C4-2B (cell line): ENCODE measurements around the gene ASB12.

Experiments used
- H3K27ac ChIP-seq: fragments of 450-650 bp; 2 replicates; pipeline ENCODE4 v1.5.1; 2017
- ZFX ChIP-seq: fragments of 450-650 bp; IDR thresholded peaks from 2 replicates; pipeline ENCODE4 v1.6.1; 2017
- TF ChIP-seq, protein P1 (sequence below): fragments of 450-650 bp; conservative IDR thresholded peaks from 2 replicates; pipeline ENCODE4 v1.5.1; 2017; ENCODE audit warnings: mild to moderate bottlenecking

Gene ASB12

DNA sequence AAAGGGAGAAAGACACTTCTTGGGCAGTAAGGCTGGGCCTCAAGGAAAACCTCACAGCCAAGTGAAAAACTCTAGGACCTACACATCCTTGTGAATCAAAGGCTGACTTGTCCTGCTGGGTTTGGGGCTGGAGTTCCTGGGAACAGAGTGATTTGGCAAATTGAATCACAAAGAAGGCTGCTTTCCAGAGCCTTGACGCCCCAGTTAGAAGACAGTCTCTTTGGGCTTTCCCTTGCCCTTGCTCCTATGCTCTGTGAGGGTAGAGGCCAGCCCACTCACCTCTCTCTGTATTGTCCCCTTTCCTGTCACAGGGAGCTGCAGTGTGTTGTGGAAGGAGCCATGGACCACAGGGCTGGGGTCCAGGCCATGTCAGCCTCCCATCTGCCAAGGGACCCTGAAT is 34.5 kb downstream of the ASB12 start:
- no peak overlapping the region for H3K27ac ChIP-seq
- TF ChIP-seq ZFX, result no peak
- TF ChIP-seq, protein P1, sequence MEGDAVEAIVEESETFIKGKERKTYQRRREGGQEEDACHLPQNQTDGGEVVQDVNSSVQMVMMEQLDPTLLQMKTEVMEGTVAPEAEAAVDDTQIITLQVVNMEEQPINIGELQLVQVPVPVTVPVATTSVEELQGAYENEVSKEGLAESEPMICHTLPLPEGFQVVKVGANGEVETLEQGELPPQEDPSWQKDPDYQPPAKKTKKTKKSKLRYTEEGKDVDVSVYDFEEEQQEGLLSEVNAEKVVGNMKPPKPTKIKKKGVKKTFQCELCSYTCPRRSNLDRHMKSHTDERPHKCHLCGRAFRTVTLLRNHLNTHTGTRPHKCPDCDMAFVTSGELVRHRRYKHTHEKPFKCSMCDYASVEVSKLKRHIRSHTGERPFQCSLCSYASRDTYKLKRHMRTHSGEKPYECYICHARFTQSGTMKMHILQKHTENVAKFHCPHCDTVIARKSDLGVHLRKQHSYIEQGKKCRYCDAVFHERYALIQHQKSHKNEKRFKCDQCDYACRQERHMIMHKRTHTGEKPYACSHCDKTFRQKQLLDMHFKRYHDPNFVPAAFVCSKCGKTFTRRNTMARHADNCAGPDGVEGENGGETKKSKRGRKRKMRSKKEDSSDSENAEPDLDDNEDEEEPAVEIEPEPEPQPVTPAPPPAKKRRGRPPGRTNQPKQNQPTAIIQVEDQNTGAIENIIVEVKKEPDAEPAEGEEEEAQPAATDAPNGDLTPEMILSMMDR, result no peak

DNA sequence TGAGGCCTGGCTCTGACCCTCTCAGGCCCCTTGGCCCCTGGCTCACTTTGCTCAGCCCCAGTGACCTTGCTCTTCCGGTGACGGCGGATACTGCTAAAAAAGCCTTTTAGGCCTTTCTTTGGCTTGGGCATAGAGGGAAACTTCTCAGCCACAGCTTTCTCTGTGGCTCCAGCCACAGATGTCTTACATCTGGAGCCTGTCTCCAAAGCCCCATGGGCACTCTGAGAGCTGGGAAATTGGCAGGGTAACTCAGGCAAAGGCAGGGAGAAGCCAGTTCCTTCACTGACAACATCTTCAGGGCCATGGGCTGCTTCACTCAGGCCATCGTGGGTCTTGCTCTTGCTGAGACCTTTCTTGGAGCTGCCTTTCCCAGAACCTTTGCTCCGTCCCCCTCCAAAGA is 37.7 kb downstream of the ASB12 start:
- TF ChIP-seq, protein P1, result no peak
- no peak for TF ChIP-seq ZFX
- H3K27ac ChIP-seq, result no peak overlapping the region

DNA sequence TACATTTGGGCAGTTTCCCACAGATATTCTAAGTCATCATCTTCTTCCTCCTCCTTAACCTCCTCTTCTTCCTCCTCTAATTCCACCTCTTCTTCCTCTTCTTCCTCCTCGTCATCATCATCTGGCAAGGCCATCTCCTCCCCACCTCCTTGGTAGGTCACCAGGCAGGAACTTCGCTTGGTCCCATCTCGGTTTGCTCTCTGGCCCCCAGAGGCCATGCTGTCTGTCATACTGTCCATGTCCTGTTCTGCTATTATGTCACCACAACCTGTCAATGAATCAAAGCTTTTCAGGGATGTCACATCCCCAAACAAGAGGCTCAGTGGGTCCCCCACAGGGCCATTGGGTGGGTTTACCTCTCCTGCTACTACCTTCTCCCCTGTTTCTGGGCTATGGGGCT is 38.4 kb downstream of the ASB12 start:
- no peak for TF ChIP-seq ZFX
- TF ChIP-seq, protein P1, result no peak

DNA sequence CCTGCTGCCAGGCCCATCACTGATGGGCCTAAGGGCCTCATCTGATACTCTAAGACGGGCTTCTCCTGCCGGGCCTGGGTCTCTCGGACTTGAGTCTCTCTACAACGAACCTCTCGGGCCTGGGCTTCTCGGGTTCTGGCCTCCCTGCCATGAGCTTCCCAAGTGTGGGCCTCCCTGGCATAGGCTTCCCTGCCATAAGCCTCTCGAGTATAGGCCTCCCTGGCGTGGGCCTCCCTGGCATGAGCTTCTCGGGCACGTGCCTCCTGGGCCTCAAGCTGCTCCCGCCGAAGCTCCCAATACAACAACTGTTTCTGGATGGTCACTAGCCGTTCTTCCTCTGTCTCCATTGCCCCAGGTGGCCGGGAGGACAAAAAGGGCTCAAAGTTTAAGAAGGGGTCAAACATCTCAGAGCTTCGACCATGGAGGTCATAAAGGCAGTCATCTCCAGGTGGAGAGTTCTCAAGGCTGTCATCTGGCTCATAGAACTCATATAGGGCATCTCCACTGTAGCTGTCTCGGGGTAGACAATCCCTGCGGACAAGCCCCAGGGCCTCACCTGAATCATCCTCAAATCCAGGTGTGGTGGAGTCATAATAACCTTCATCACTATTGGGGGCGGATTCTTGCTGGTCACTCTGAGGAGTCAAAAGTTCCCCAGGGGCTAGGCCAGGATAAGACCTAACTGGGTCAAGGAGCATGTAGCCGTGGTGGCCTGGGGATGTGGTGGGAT is 39.0 kb downstream of the ASB12 start:
- H3K27ac ChIP-seq, result no peak overlapping the region
- TF ChIP-seq ZFX, result no peak
- TF ChIP-seq, protein P1, result no peak

More for the DNA sequence above, 38.4 kb downstream of the ASB12 start:
- H3K27ac ChIP-seq, result no peak overlapping the region

DNA sequence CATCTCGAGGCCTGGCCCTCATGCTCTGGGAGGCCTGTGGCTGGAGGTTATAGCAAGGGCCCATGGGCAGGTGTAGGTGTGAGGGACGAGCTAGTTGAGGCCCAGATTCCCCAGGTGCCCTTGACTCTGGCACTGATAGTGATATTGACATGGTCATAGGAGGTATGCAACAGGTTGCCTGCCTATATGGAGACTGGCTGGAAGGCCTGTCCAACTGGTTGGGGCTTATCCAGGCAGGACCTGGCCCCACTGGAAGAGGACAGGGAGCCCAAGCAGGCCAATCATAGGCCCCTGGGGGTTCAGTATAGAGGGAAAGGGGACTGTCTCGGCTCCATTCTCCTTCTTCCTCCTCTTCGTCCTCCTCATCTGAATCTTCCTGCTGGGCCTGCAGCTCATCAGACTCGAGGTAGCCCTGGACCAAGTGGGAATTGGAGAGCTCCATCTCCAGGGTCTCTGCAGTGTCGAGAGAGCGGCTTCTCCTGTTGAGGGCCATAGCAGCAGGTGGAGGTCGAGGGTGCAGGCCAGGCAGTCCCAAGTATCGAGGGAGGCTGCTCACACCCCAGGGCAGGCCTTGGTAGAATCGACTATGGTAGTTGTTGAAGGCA is 40.2 kb downstream of the ASB12 start:
- TF ChIP-seq ZFX, result no peak
- TF ChIP-seq, protein P1, result no peak

DNA sequence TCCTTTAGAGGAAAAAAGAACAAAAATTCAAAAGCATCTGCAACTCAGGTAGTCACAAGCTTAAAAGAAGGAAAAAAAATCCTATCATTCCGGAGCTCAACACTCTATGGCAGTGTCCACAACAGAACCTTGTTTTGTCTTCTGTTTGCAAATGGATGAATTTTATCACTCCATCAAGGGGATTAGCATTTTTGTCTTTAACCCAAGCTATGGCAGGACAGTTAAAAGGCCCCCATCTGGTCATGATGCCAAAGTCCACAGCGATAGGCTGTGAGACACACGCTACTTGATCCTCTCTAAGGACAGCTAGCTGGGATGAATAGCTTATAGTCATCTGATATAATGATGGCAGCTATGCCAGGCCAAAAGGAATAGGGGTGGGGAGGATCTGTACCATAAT is 41.5 kb downstream of the ASB12 start:
- no peak overlapping the region for H3K27ac ChIP-seq
- TF ChIP-seq ZFX, result no peak
- TF ChIP-seq, protein P1, result no peak

More for the DNA sequence above, 40.2 kb downstream of the ASB12 start:
- no peak overlapping the region for H3K27ac ChIP-seq

DNA sequence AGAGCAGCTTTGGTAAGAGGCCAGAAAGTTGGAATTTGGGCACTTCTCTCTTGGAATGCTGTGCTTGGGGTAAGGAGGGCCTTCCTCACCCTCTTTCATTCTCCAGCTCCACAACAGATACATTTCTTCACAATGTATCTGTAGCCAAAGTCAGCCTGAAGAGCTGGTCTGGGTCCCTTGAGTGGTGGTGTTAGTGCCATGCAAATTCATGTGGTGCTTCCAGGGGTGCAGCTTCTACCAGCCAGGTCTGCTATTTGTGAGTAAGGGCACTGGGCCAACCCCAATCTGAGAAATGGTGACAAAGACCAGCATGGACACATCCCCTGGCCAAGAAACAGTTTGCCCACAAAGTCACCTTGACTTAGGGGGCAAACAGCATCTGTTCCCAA is 42.7 kb downstream of the ASB12 start:
- no peak overlapping the region for H3K27ac ChIP-seq
- TF ChIP-seq, protein P1, result no peak
- TF ChIP-seq ZFX, result no peak
